Left cardiac atrium (tissue), 4 donors: Measurements from ENCODE around the gene COLEC11. TPM values are rescaled to one million over a fixed set of nuclear protein-coding genes. Genes with fewer than 3 reads are reported as not detected.
"Not testable (repeated sequence)": the region's sequence is repeated elsewhere in the genome, so short reads cannot be mapped to it uniquely, and the experiment has no call there.

Source experiments
- ATAC-seq, 2 donors: fragments of 200-7000 bp; cut with Tn5 transposase; one replicate each; pipeline ENCODE4 v1.9.1; 2020; ENCODE audit warnings: mild to moderate bottlenecking in 2 of 2, moderate library complexity in 2 of 2
- DNase-seq: peaks from one replicate; pipeline ENCODE4 v3.0.0-alpha.2; 2020
- intact Hi-C, 2 donors: fragments of 100-400 bp; cut with DNase I; formaldehyde crosslinking; loops; one replicate each; pipeline versions ENCODE4 v1.14.1 to v1.15.1; 2022 to 2023
- total RNA-seq, 2 donors: library from RNA; stranded (reverse); fragmentation: NEBNext Ultra II Directional; extraction: Animal tissue kit (Norgen Biotek cat#: 25700); gene quantifications; one replicate each; pipeline ENCODE4 v1.2.1, GENCODE V29; 2021
- donor health status: DM: no; HTN: yes; CAD: no.
- donor health status: DM: no; HTN: yes; CAD: no; lungs with severe emphysema.
- donor health status: DM: yes; HTN: yes; CAD: no.
- donor health status: Dilated cardiomyopathy.

Gene COLEC11
- total RNA-seq, 2 donors from 2014 or later = 3.3 to 25.0 TPM

GRCh38 chr2:3615541-3616200 is 20.8 kb downstream of the COLEC11 start:
- ATAC-seq, intact Hi-C loops, DNase-seq: not testable (repeated sequence)

GRCh38 chr2:3616435-3617197 is 21.7 kb downstream of the COLEC11 start:
- ATAC-seq, intact Hi-C loops, DNase-seq: not testable (repeated sequence)

- intact Hi-C loops = no loop called here
- no peak for ATAC-seq
- no peak for DNase-seq
These were observed 22.4 kb downstream of the COLEC11 start for GRCh38 chr2:3617198-3617890.

- DNase-seq = no peak
- intact Hi-C loops = no loop called here
These were observed 23.5 kb downstream of the COLEC11 start for GRCh38 chr2:3618367-3618766.

GRCh38 chr2:3619033-3619432 is 24.1 kb downstream of the COLEC11 start:
- no peak for ATAC-seq
- DNase-seq = no peak
- intact Hi-C loops = no loop called here

More at GRCh38 chr2:3618367-3618766, 23.5 kb downstream of the COLEC11 start:
- ATAC-seq = no peak

- intact Hi-C loops, DNase-seq, ATAC-seq: not testable (repeated sequence)
These were observed 24.7 kb downstream of the COLEC11 start for GRCh38 chr2:3619661-3620060.

- intact Hi-C loops = no loop called here
- ATAC-seq = no peak
- no peak for DNase-seq
These were observed 25.9 kb downstream of the COLEC11 start for GRCh38 chr2:3620834-3621233.

- DNase-seq (no peak), ATAC-seq (no peak)
- intact Hi-C loops = no loop called here
These were observed 28.1 kb downstream of the COLEC11 start for GRCh38 chr2:3622967-3623366.

GRCh38 chr2:3624059-3624794 is 29.3 kb downstream of the COLEC11 start:
- DNase-seq (no peak), ATAC-seq (no peak)
- intact Hi-C loops = no loop called here

- ATAC-seq (no peak), DNase-seq (no peak)
- intact Hi-C loops = no loop called here
These were observed 30.3 kb downstream of the COLEC11 start for GRCh38 chr2:3625186-3625585.

GRCh38 chr2:3626118-3626811 is 31.4 kb downstream of the COLEC11 start:
- intact Hi-C loops = no loop called here
- ATAC-seq (peak; percentile 71 to 80), DNase-seq (no peak)

GRCh38 chr2:3626812-3627499 is 32.0 kb downstream of the COLEC11 start:
- DNase-seq (no peak), ATAC-seq (peak in 1 of 2 donors; percentile 36)
- intact Hi-C loops = no loop called here

GRCh38 chr2:3627500-3628100 is 32.7 kb downstream of the COLEC11 start:
- ATAC-seq = no peak
- DNase-seq = no peak
- intact Hi-C loops = no loop called here

GRCh38 chr2:3628241-3628679 is 33.3 kb downstream of the COLEC11 start:
- ATAC-seq = no peak
- intact Hi-C loops = no loop called here
- no peak for DNase-seq

GRCh38 chr2:3628800-3629199 is 33.9 kb downstream of the COLEC11 start:
- no peak for ATAC-seq

GRCh38 chr2:3630631-3631030 is 35.7 kb downstream of the COLEC11 start:
- intact Hi-C loops = no loop called here
- DNase-seq (no peak), ATAC-seq (no peak)

More at GRCh38 chr2:3628800-3629199, 33.9 kb downstream of the COLEC11 start:
- DNase-seq = no peak
- intact Hi-C loops = no loop called here

- DNase-seq (no peak), ATAC-seq (no peak)
- intact Hi-C loops = no loop called here
These were observed 36.4 kb downstream of the COLEC11 start for GRCh38 chr2:3631161-3631850.
